ENCODE data around the gene RAD51B.
A peak's percentile ranks its signal among the peaks of the same experiment; 100 is the strongest.
"Not testable (repeated sequence)": the region's sequence is repeated elsewhere in the genome, so short reads cannot be mapped to it uniquely, and the experiment has no call there.

The RAD51B gene

DNA sequence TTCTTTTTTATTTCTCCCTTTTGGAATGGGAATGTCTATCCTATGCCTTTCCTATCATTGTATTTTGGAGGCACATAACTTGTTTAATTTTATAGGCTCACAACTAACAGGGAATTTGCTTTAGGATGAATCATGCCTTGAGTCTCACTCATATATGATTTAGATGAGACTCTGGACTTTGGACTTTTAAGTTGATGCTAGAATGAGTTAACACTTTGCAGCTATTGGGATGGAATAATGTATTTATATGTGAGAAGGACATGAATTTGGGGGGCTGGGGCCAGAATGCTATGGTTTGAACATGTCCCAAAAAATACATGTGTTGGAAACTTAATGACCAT lies 607.9 kb downstream of the RAD51B start:
- H3K4me3 ChIP-seq, result no peak overlapping the region
- no peak overlapping the region for H3K27ac ChIP-seq

DNA sequence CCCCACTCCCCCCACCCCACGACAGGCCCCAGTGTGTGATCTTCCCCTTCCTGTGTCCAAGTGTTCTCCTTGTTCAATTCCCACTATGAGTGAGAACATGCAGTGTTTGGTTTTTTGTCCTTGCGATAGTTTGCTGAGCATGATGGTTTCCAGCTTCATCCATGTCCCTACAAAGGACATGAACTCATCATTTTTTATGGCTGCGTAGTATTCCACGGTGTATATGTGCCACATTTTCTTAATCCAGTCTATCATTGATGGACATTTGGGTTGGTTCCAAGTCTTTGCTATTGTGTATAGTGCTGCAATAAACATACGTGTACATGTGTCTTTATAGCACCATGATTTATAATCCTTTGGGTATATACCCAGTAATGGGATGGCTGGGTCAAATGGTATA lies 609.3 kb downstream of the RAD51B start:
- H3K27ac ChIP-seq, H3K4me3 ChIP-seq: not testable (repeated sequence)

DNA sequence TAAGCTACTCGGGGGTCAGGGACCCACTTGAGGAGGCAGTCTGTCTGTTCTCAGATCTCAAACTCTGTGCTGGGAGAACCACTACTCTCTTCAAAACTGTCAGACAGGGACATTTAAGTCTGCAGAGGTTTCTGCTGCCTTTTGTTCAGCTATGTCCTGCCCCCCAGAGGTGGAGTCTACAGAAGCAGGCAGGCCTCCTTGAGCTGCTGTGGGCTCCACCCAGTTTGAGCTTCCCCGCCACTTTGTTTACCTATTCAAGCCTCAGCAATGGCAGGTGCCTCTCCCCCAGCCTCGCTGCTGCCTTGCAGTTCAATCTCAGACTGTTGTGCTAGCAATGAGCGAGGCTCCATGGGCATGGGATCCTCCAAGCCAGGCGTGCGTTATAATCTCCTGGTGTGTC lies 614.6 kb downstream of the RAD51B start:
- H3K27ac ChIP-seq, H3K4me3 ChIP-seq: not testable (repeated sequence)

DNA sequence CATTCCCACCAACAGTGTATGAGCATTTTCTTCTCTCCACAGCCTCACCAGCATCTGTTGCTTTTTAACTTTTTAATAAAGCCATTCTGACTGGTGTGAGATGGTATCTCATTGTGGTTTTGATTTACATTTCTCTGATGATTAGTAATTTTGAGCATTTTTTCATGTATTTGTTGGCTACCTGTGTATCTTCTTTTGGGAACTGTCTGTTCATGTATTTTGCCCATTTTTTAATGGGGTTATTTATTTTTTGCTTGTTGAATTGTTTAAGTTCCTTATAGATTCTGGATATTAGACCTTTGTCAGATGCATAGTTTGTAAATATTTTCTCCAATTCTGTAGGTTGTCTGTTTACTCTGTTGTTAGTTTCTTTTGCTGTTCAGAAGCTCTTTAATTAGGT lies 616.1 kb downstream of the RAD51B start:
- H3K4me3 ChIP-seq, H3K27ac ChIP-seq: not testable (repeated sequence)

DNA sequence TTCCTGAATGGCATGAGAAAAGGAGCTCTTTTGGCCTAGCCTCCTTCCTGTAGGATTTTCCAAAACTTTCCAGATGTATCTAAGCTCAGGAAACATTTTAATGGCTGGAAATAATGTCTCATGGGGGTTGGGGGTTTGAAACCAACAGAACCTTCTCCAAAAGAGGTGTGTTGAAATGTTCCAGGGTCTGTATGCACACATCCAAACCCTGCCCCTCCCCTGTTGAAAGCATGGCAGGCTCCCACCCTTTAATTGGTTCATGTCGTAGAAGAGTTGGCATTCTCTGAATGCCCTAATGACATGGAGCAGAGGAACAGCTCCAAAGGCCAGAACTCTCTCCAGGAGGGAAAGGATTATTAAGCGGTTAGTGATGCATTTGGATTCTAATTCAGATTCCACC lies 620.1 kb downstream of the RAD51B start:
- Histone ChIP-seq H3K27ac (peak overlapping the region in 9 of 21 experiments; percentile 3 to 54 (median 30)), H3K4me3 (no peak overlapping the region)

DNA sequence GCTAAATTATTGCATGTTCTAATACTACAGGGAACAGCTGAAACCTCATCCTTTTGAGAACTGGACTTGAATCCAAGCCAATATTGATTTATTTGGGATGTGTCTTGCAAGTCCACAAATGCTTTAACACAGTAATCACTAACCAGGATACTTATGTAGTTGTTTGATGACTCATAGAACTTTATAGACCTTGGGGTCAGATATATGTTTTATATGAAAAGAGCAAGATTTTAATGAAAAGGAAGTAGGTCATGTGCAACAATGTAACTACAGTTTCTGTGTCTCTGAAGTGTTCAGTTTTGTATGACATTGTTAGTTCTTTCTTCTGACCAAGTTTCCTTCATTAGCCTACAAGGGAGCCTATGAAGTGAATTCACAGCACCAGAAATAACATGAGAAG lies 621.2 kb downstream of the RAD51B start:
- no peak overlapping the region for H3K4me3 ChIP-seq
- H3K27ac ChIP-seq, result peak overlapping the region in 3 of 21 experiments; percentile 4 to 21 (median 11)

DNA sequence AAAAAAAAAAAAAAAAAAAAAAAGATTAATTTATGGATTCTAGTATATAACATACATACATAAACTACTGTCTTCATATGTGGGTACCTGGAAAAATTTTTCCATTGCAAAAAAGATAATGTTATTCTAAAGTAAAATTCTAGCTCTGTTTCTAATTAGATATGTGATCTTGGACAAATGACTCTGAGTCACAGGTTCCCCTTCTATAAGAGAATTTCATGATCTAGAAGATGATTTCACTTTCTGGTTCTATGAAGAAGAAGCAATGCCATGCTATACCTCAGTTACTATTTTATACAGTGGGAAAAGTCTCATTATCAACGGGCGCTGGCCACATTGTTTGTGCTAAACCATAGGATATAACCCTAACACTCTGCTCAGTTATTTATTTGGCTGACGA lies 622.0 kb downstream of the RAD51B start:
- H3K4me3 ChIP-seq, result no peak overlapping the region
- H3K27ac ChIP-seq, result peak overlapping the region in 3 of 21 experiments; percentile 38 to 66 (median 57)

DNA sequence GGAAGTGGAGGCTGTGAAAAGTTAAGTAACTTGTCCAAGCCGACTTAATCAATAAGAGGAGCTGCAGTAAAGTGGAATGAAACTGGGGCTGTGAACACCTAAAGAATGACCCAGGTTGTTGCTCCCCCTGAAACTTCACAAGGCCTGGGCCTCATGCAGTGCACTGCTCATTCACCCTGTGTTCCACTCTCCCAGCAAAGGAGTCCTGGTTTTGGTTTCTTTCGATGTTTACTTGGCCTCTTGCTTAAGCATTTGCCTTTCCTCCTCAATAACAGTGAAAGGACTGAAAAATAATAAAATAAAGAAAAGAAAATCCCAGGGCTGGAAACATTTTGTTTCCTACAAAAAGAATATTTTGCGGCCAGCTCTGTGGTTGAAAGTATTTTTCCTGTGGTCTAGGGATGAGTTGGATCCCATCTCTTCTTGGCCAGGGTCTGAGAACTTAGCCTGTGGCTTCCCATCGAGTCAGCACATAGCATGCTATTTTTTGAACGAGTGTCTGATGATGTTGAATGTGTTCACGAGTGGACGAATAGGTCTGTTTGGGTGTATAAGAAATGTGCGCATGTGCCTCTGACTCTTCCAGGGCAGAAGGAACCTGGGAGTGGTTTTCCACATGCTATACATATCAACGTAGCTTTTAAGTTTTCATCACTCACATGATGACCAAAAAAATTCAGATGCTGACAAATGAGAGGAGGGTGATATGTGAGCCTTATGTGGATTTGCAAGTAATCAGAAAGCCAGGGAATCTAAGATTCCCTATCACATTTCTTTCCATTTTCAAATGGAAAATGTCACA lies 623.5 kb downstream of the RAD51B start:
- Histone ChIP-seq H3K27ac (peak overlapping the region in 11 of 21 experiments; percentile 18 to 73 (median 52)), H3K4me3 (no peak overlapping the region)

DNA sequence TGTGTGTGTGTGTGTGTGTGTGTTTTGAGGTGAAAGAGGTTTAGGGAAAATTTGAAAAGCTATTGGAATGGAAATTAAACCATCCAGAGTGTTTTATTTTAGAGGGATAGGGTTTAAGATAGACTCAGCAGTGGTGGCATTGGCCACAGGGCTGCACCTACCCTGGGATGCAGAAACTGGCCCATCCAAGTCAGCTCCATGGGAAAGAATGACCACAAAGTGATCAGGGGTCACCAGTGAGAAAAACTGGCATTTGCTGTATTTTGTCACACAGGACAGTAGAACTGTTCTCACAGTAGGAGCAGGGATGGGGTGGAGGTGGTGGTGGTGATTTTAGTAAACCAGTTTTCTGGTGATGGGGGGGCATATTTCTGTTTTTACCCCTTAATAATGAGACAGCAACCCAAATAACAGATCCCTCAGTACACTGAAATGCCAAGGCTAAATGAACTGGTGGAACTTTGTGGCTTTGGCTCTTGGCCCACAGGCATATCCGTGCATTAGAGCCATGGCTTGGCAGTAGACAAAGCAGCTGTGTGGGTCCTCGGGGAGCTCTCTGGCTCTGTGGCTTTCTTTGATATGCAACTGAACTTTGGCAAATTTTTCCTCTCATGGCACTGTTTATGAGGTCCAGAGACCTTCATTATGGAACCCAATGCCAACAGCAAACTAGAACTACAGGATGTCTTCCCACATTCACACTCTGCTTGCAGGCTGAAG lies 625.0 kb downstream of the RAD51B start:
- Histone ChIP-seq H3K4me3 (no peak overlapping the region), H3K27ac (peak overlapping the region in 14 of 21 experiments; percentile 3 to 73 (median 34))

DNA sequence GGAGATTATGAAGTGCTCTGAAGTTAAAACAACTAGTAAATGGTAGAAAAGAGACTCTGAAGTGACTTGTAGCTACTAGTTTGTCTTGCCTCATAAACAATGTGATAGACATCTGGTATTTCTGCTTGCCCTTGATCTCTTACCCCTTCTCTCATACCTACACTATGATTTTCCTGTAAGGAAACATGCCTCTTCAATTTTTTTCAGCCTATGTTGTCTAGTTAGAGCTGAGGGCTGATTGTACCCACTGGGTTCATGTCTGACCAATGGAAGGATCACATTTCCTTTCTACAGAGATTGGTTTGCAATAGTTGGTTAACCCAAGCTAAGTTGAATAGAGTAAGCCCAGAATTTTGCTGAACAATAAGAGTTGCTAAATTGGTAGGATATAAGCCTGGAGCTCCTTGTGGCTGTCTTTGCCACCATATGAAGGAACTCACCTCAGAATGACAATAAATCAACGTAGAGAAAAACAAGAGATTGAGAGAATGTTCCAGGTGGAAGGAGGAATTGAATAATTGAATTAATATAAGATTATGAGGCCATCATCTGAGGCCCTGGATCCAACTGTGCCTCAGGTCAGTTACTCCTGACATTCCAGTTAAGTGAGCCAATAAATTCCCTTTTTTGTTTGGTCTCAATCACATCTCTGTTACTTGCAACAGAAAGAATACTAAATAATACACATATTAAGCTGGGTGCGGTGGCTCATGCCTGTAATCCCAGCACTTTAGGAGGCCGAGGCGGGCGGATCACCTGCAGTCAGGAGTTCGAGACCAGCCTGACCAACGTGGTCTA lies 626.9 kb downstream of the RAD51B start:
- H3K27ac ChIP-seq, result peak overlapping the region in 9 of 21 experiments; percentile 4 to 58 (median 13)
- H3K4me3 ChIP-seq, result no peak overlapping the region

DNA sequence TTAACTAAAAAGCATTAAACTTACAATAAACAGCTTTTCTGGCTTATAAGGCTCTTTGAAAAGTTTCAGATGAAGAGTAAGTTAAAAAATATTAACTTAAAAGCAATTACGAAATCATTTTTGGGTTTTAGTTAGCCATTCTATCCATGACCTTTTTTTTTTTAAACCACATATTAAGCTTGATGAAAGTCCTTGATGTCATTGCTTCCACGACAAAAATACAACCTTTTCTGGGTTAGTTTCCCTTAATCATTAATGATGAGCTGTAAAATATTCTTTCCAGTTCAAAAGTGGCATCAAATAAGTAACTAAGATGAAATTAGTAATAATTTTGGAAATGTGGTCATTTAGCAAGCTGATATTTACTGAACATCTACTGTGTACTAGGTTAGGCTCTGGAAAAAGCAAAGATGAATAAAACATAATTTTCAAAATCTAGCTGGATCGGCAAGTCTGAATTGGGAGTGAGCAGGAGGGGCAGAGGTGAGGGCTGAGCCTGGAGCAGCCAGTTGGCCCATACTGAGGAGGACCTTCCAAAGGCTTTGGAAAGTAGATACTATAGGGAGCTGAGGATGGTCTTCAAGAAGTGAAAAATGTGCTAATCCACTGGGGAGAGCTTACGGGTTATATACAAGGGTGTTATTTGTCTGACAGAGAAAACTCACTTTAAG lies 628.1 kb downstream of the RAD51B start:
- Histone ChIP-seq H3K27ac (peak overlapping the region in 7 of 21 experiments; percentile 8 to 58 (median 25)), H3K4me3 (no peak overlapping the region)

DNA sequence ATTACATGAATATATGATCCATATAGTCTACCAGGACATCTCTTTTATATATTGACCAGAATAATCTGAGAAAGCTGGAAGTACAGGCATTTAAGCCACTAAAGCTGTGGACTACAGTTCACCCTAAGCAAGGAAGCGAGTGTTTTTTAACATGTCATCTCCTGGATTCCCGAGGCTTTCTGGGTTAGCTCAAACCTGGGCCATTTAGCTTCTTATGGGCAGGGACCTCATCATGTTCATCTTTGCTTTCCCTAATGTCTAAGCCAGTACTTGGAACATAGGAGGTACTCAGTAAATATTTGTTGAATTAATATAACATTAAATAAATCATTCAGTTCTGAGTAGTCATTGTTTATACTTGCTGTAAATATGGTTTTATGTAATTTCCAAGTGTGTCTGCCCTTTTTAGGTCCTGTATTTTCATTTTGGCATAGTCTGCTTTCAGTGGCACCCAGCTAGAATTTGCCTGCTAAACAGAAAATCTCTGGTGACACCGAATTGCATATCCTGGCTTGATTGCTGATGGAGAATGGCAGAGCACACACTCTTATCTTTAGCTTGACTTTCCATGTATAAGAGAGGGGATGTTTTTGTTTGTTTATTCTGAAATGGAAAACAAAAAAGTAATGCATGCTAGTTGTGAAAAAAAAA lies 628.8 kb downstream of the RAD51B start:
- Histone ChIP-seq H3K4me3 (no peak overlapping the region), H3K27ac (peak overlapping the region in 7 of 21 experiments; percentile 8 to 46 (median 22))

DNA sequence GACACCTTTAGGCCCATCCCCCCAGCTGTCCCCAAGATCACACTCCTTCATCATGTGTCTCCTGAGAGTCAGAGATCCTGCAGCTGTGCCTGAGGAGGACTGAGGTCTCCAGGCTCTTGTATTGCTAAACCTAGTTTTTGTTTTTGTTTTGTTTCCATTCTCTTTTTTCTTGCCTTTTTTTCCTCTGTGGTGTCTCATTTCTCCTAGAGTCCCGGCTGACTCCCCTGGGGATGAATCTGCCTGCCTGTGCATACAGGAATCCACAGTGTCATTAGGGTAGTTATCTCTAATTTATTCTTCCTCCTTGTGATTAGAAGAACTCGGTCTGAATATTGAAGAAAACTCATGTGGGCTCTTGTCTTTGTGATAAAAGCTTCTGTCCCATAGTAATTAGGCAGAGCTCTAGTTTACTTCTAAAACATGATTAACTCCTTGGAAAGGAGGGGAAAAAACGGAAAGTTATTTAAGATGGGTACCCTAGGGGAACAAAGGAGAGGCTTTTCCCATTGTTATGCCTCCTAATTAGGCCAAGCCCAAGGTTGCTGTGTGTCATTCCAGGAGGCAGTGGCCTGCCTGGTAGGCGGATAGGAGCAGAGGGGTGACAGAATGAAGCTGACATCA lies 630.1 kb downstream of the RAD51B start:
- Histone ChIP-seq H3K4me3 (no peak overlapping the region), H3K27ac (peak overlapping the region in 12 of 21 experiments; percentile 3 to 64 (median 49))

DNA sequence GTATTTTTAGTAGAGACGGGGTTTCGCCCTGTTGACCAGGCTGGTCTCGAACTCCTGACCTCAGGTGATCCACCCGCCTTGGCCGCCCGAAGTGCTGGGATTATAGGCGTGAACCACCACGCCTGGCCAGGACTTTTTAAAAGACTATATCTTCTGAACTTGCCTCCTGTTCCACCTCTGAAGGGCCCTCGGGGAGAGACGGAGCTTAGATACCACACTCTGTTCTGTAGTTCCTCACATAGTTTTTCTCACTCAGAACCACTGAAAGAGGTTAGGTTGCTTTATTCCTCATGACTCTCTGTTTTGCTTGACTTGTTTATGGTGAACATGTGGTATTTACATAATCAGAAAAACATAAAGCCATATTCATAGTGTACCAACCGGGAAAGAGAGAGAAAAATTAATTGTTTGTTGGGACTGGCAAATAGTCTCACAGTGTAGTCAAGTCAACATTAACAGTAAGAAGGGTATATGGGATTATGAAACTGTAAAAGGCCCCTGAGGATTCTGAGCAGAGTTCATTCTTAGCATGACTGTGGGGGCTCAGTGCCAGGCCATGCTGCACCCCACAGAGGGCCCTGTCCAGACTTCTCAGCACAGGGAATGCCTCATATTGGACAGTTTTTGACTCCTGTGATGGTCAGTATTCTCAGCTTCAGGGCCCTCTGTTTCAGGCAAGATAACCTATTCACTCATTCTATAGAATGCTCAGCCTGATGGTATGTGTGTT lies 631.0 kb downstream of the RAD51B start:
- Histone ChIP-seq H3K27ac (peak overlapping the region in 13 of 21 experiments; percentile 3 to 66 (median 41)), H3K4me3 (no peak overlapping the region)

DNA sequence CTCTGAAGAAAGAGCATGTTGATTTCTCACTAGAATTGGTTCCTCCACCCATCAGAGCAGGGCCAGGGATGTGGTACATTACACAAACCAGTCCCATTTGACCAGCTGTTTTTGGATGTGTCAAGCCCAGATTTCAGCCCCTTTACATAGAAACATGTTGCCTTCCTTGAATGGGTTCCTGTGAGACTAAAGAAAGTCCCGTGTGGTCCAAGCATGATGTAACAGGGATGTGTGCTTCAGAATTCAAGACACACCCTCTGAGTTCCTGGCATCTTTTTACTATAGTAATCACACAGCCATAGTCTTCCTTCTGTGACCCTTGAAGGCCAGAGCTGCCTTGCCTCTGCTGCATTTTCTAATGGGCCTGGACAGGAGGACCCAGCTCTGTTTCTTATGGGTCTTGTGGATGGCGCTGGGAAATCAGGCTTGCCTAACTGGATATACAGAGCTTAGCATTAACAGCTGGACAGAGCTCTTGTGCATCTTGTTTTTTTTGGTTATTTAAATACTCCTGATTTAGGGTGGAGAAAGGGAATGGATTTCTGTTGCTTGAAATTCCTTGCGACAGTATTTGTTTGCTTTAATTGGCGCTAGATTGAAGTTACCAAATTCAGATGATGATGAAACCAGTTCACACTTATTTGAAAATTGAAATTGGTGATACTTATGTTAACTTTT lies 632.3 kb downstream of the RAD51B start:
- Histone ChIP-seq H3K27ac (peak overlapping the region in 12 of 21 experiments; percentile 3 to 64 (median 32)), H3K4me3 (no peak overlapping the region)

DNA sequence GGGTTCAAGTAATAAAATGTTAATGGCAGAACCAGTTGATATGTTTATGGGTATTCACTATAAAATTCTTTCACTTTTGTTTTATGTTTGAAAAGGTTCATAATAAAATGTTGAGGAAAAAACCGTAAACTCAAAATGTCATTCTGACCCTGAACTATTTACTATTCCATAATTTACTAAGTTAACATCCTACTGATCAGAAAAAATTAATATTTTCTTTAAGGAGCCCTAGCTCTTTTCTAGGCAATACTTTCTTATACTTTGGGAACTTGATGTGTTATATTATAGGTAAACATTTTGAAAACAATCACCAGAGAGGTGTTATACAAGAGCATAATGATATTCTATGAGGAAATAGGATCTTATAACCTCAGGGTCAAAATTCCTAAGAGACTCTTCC lies 638.7 kb downstream of the RAD51B start:
- H3K27ac ChIP-seq, result peak overlapping the region in 10 of 21 experiments; percentile 9 to 82 (median 72)

DNA sequence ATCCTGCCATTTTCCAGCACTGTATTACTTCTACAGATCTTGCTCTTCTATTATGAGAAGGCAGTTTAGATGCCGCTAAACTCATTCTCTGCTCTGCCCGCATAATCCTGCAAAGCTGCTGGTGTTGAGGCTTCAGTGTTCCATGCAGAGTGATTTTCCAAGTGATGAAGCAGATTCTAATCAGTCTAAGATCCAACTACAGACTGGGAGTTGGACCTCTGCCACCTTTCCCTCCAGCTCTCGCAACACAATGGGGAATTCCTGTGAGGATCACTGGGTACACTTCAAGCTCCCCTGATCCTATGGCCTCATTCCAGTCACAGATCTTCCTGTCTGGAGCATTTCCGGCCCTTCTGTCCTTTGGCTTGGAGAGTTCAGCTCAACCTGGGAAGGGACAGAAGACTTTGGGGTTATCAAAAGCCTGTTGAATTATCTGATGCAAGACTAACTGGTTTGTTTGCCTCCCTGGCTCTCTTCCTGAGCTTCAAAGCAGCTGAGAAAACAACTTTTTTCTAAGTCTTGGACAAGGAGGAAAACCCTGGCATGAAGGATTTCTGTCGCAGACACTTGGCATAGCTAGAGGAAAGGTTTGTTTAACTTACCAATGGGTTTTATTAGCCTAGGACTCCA lies 639.4 kb downstream of the RAD51B start:
- Histone ChIP-seq H3K27ac (peak overlapping the region in 20 of 21 experiments; percentile 1 to 85 (median 70)), H3K4me3 (no peak overlapping the region)

More for the DNA sequence above, 638.7 kb downstream of the RAD51B start:
- H3K4me3 ChIP-seq, result no peak overlapping the region

Measured in skin epidermis (tissue), 12 donors.